Cardiac fibroblast (primary cell): ENCODE measurements around the gene MDN1.
A peak's percentile ranks its signal among the peaks of the same experiment; 100 is the strongest.

Experiments used
- DNase-seq, 2 donors: peaks; one replicate each; pipeline versions ENCODE4 v3.0.0 to v3.0.0-alpha.2; 2010; ENCODE audit warnings: low read depth in 2 of 2
- H3K4me3 ChIP-seq, 2 donors: replicated peaks in 1 of 2; 1 replicate in 1 of 2; 2 replicates in 1 of 2; pipeline ENCODE4 v1.5.1; 2011; ENCODE audit warnings: low read depth in 2 of 2, low read length in 2 of 2, mild to moderate bottlenecking in 2 of 2, moderate library complexity in 1 of 2
- CTCF ChIP-seq: IDR thresholded peaks from one replicate; pipeline ENCODE4 v1.5.1; 2011; ENCODE audit warnings: low read depth, mild to moderate bottlenecking, low read length, inconsistent platforms

The MDN1 gene

DNA sequence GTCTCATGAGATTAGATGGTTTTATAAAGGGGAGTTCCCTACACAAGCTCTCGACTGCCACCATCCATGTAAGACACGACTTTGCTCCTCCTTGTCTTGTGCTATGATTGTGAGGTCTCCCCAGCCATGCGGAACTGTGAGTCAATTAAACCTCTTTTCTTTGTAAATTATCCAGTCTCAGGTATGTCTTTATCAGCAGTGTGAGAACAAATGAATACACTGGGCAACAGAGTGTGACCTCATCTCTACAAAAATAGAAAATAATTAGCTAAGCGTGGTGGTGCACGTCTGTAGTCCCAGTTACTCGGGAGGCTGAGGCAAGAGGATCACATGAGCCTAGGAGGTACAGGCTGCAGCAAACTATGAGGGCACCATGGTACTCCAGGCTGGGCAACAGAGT is 51.3 kb downstream of the MDN1 start:
- DNase-seq = no peak
- no peak overlapping the region for H3K4me3 ChIP-seq
- no peak for TF ChIP-seq CTCF

GRCh38 chr6:89763550-89763949 is 56.0 kb downstream of the MDN1 start:
- no peak overlapping the region for H3K4me3 ChIP-seq
- TF ChIP-seq CTCF = no peak
- peak; percentile 34 to 74 for DNase-seq

DNA sequence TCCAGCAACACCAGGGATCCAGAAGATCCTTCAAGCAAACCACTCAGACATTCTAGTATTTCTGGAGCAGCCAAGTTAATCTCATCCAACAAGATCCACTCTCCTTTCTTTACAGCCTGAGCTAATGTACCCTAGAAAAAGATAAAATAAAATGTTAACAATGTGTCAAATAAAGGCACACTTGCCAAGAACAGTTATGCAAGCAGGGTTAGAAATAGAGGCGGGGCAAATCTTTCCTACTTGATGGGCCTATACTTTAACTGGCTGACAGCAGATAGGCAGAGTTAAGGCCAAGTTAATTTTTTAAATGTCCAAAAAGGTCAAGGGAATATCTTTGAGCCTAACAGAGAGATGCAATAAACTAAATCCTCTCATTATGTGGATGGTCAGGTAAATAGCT is 60.8 kb downstream of the MDN1 start:
- peak in 1 of 2 donors; percentile 13 for DNase-seq
- H3K4me3 ChIP-seq = no peak overlapping the region
- no peak for TF ChIP-seq CTCF

DNA sequence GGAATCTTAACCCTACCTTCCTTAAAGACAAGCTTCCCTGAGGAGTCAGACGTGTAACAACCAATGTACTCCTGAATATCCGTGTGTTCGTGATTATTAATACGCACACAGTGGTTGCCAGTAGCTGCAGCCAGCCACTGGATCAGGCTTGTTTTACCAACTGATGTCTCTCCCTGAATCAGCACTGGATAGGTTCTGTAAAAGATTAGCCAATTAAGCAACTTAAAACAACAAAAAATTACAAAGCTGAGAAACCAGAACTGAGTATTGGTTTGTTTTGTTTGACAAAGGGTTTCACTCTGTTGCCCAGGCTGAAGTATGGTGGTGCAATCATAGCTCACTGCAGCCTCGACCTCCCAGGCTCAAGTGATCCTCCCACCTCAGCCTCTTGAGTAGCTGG is 69.3 kb downstream of the MDN1 start:
- DNase-seq = no peak
- H3K4me3 ChIP-seq = no peak overlapping the region
- TF ChIP-seq CTCF = no peak

DNA sequence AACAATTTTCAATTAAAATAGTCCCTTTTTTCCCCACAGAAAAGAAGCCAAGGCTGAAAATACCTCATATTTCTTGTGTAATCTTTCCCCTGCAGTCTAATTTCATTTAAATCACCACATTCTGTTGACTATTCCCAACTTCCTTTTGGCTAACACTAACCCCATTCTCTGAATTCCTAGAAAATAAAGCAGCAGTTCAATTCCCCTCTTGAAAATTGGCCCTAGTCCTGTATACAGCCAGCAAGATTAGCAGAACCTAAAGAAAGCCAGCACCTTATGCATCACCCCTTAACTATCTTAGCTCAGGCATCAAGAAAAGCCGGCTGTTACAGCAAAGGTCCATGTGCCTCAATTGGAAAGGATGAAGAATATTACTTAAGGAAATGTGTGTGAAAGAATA is 69.7 kb downstream of the MDN1 start:
- TF ChIP-seq CTCF = no peak
- no peak overlapping the region for H3K4me3 ChIP-seq
- peak in 1 of 2 donors; percentile 15 for DNase-seq

- H3K4me3 ChIP-seq = no peak overlapping the region
- DNase-seq = peak in 1 of 2 donors; percentile 20
- no peak for TF ChIP-seq CTCF
These were observed 73.9 kb downstream of the MDN1 start for GRCh38 chr6:89745716-89746115.

DNA sequence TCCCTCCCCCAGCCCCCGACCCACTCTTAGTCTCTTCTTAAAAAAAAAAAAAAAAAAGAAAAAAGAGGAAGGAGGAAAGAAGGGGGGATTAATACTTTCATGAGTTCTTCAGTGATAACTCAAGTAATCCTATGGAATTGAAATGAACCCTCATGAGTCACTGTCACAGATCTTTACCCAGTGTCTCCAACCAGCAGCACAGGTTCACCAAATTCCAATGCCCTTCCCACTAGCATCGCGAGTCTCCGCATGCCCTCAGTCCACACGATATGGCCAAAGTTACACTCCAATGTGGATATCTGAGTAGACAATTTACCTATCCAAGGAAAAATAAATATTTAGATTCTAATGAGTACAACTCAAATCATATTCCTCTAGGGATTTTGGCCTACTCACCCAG is 74.5 kb downstream of the MDN1 start:
- no peak overlapping the region for H3K4me3 ChIP-seq
- no peak for DNase-seq
- TF ChIP-seq CTCF = no peak
